LHCN-M2 (cell line): ENCODE data around the gene TTC17. TPM values are rescaled to one million over a fixed set of nuclear protein-coding genes. Genes with fewer than 3 reads are reported as not detected.
"Not testable (repeated sequence)": the region's sequence is repeated elsewhere in the genome, so short reads cannot be mapped to it uniquely, and the experiment has no call there.

Source experiments
- DNase-seq: peaks from one replicate; pipeline ENCODE4 v3.0.0-alpha.2; 2012; ENCODE audit warnings: low read depth
- total RNA-seq: library from RNA; depleted of rRNA; stranded (reverse); fragments of >200 nt; gene quantifications from 2 replicates; pipeline ENCODE4 v1.2.3, GENCODE V29; 2014

The TTC17 gene
- total RNA-seq, 1 experiment from 2014 or later, result 42.0 TPM

GRCh38 chr11:43459246-43459645, 100.5 kb downstream of the TTC17 start:
- no peak for DNase-seq

GRCh38 chr11:43462359-43462758, 103.6 kb downstream of the TTC17 start:
- DNase-seq, result no peak

- peak; percentile 3 for DNase-seq
These were observed 109.2 kb downstream of the TTC17 start for GRCh38 chr11:43467958-43468357.

- DNase-seq, result not testable (repeated sequence)
These were observed 118.8 kb downstream of the TTC17 start for GRCh38 chr11:43477491-43477890.

- DNase-seq, result peak; percentile 54
These were observed 127.4 kb downstream of the TTC17 start for GRCh38 chr11:43486141-43486540.

GRCh38 chr11:43489869-43490465, 131.2 kb downstream of the TTC17 start:
- peak; percentile 61 for DNase-seq

GRCh38 chr11:43492701-43493100, 134.0 kb downstream of the TTC17 start:
- DNase-seq, result no peak

GRCh38 chr11:43493431-43493830, 134.7 kb downstream of the TTC17 start:
- DNase-seq, result no peak

GRCh38 chr11:43497144-43497543, 138.4 kb downstream of the TTC17 start:
- DNase-seq, result no peak

- no peak for DNase-seq
These were observed 139.8 kb downstream of the TTC17 start for GRCh38 chr11:43498561-43498960.

GRCh38 chr11:43503417-43503816, 144.7 kb downstream of the TTC17 start:
- no peak for DNase-seq

- no peak for DNase-seq
These were observed 145.7 kb downstream of the TTC17 start for GRCh38 chr11:43504316-43504950.

GRCh38 chr11:43505171-43505570, 146.5 kb downstream of the TTC17 start:
- no peak for DNase-seq

GRCh38 chr11:43507171-43507570, 148.5 kb downstream of the TTC17 start:
- DNase-seq, result no peak

GRCh38 chr11:43508511-43508918, 149.8 kb downstream of the TTC17 start:
- DNase-seq, result peak; percentile 41

- DNase-seq, result no peak
These were observed 153.2 kb downstream of the TTC17 start for GRCh38 chr11:43511959-43512358.

- DNase-seq, result no peak
These were observed 156.4 kb downstream of the TTC17 start for GRCh38 chr11:43515090-43515489.

GRCh38 chr11:43516316-43516850, 157.7 kb downstream of the TTC17 start:
- DNase-seq, result no peak

- peak; percentile 10 for DNase-seq
These were observed 158.8 kb downstream of the TTC17 start for GRCh38 chr11:43517518-43517917.

GRCh38 chr11:43518408-43519160, 159.9 kb downstream of the TTC17 start:
- peak; percentile 18 for DNase-seq

- no peak for DNase-seq
These were observed 162.8 kb downstream of the TTC17 start for GRCh38 chr11:43521471-43521870.

GRCh38 chr11:43523632-43524031, 164.9 kb downstream of the TTC17 start:
- no peak for DNase-seq
